ENCODE measurements around the gene VANGL2. TPM values are rescaled to one million over a fixed set of nuclear protein-coding genes. Genes with fewer than 3 reads are reported as not detected.

VANGL2 gene
- total RNA-seq, 1 donor from 2014 or later: 25.5 TPM

- H3K9me3 ChIP-seq (ENCODE audit: insufficient read depth, low read depth, low read length): no peaks in the 10 kb centered on the region
- no peak for FAIRE-seq
- Mint-ChIP-seq H3K27me3 (ENCODE audit: low read depth, unreplicated experiment) (no peaks in the 10 kb centered on the region), H3K36me3 (ENCODE audit: low read depth, unreplicated experiment) (peaks cover 10% of the 10 kb centered on the region), H3K4me3 (ENCODE audit: unreplicated experiment) (no peak overlapping the region), H3K9me3 (ENCODE audit: unreplicated experiment) (no peaks in the 10 kb centered on the region), H3K27ac (ENCODE audit: unreplicated experiment) (no peak overlapping the region), H3K4me1 (ENCODE audit: low read depth, unreplicated experiment) (peaks cover 8% of the 10 kb centered on the region)
- H3K36me3 ChIP-seq (ENCODE audit: insufficient read depth, low read length): no peaks in the 10 kb centered on the region
- no peaks in the 10 kb centered on the region for H3K79me2 ChIP-seq (ENCODE audit: insufficient read depth, low read length)
- no peak for TF ChIP-seq EZH2 (IDR thresholded peaks at IDR 0.05; ENCODE audit: insufficient read depth, low read length)
- no peak for TF ChIP-seq CTCF (IDR thresholded peaks at IDR 0.05; ENCODE audit: insufficient read depth, low read depth, low read length)
- H3K4me3 ChIP-seq (ENCODE audit: insufficient read depth, low read depth, low read length): no peak overlapping the region
- H2AFZ ChIP-seq (ENCODE audit: low read depth, low read length): no peak overlapping the region
- no peak overlapping the region for H3K4me2 ChIP-seq (ENCODE audit: low read length)
- H3K27me3 ChIP-seq (ENCODE audit: insufficient read depth, low read length): no peaks in the 10 kb centered on the region
- H3K4me1 ChIP-seq (ENCODE audit: insufficient read depth, low read length): peaks cover 11% of the 10 kb centered on the region
- no peak overlapping the region for H3K9ac ChIP-seq (ENCODE audit: low read length)
- H4K20me1 ChIP-seq (ENCODE audit: insufficient read depth, low read length): no peaks in the 10 kb centered on the region
- no peak overlapping the region for H3K27ac ChIP-seq (ENCODE audit: low read depth, low read length)
- no peak for DNase-seq (ENCODE audit: low read depth)
Observed at GRCh38 chr1:160429702-160430535, 29.6 kb downstream of the VANGL2 start.

GRCh38 chr1:160431006-160431405 is 30.6 kb downstream of the VANGL2 start:
- H3K79me2 ChIP-seq (ENCODE audit: insufficient read depth, low read length): no peaks in the 10 kb centered on the region
- no peak overlapping the region for H3K27ac Mint-ChIP-seq (ENCODE audit: unreplicated experiment)
- H3K9me3 ChIP-seq (ENCODE audit: insufficient read depth, low read depth, low read length): no peaks in the 10 kb centered on the region
- H3K4me1 Mint-ChIP-seq (ENCODE audit: low read depth, unreplicated experiment): peaks cover 8% of the 10 kb centered on the region
- H3K4me2 ChIP-seq (ENCODE audit: low read length): no peak overlapping the region
- no peaks in the 10 kb centered on the region for H3K27me3 Mint-ChIP-seq (ENCODE audit: low read depth, unreplicated experiment)
- no peak overlapping the region for H3K4me3 Mint-ChIP-seq (ENCODE audit: unreplicated experiment)
- H3K4me3 ChIP-seq (ENCODE audit: insufficient read depth, low read depth, low read length): no peak overlapping the region
- H3K36me3 Mint-ChIP-seq (ENCODE audit: low read depth, unreplicated experiment): peaks cover 6% of the 10 kb centered on the region
- no peaks in the 10 kb centered on the region for H3K36me3 ChIP-seq (ENCODE audit: insufficient read depth, low read length)
- DNase-seq (ENCODE audit: low read depth) (no peak), FAIRE-seq (no peak)
- H2AFZ ChIP-seq (ENCODE audit: low read depth, low read length): no peak overlapping the region
- no peaks in the 10 kb centered on the region for H3K27me3 ChIP-seq (ENCODE audit: insufficient read depth, low read length)
- H3K9me3 Mint-ChIP-seq (ENCODE audit: unreplicated experiment): no peaks in the 10 kb centered on the region
- H3K27ac ChIP-seq (ENCODE audit: low read depth, low read length): no peak overlapping the region
- no peak overlapping the region for H3K9ac ChIP-seq (ENCODE audit: low read length)
- no peaks in the 10 kb centered on the region for H4K20me1 ChIP-seq (ENCODE audit: insufficient read depth, low read length)
- peaks cover 11% of the 10 kb centered on the region for H3K4me1 ChIP-seq (ENCODE audit: insufficient read depth, low read length)
- TF ChIP-seq CTCF (IDR thresholded peaks at IDR 0.05; ENCODE audit: insufficient read depth, low read depth, low read length): no peak
- TF ChIP-seq EZH2 (IDR thresholded peaks at IDR 0.05; ENCODE audit: insufficient read depth, low read length): no peak

- H3K36me3 Mint-ChIP-seq (ENCODE audit: low read depth, unreplicated experiment): peaks cover 2% of the 10 kb centered on the region
- Histone ChIP-seq H3K27ac (ENCODE audit: low read depth, low read length) (no peak overlapping the region), H4K20me1 (ENCODE audit: insufficient read depth, low read length) (no peaks in the 10 kb centered on the region), H3K27me3 (ENCODE audit: insufficient read depth, low read length) (no peaks in the 10 kb centered on the region), H3K4me1 (ENCODE audit: insufficient read depth, low read length) (peaks cover 11% of the 10 kb centered on the region), H3K4me3 (ENCODE audit: insufficient read depth, low read depth, low read length) (no peak overlapping the region), H3K4me2 (ENCODE audit: low read length) (no peak overlapping the region), H3K79me2 (ENCODE audit: insufficient read depth, low read length) (no peaks in the 10 kb centered on the region), H3K9me3 (ENCODE audit: insufficient read depth, low read depth, low read length) (no peaks in the 10 kb centered on the region), H3K9ac (ENCODE audit: low read length) (no peak overlapping the region), H2AFZ (ENCODE audit: low read depth, low read length) (no peak overlapping the region), H3K36me3 (ENCODE audit: insufficient read depth, low read length) (no peaks in the 10 kb centered on the region)
- peaks cover 8% of the 10 kb centered on the region for H3K4me1 Mint-ChIP-seq (ENCODE audit: low read depth, unreplicated experiment)
- TF ChIP-seq EZH2 (IDR thresholded peaks at IDR 0.05; ENCODE audit: insufficient read depth, low read length) (no peak), CTCF (IDR thresholded peaks at IDR 0.05; ENCODE audit: insufficient read depth, low read depth, low read length) (no peak)
- no peaks in the 10 kb centered on the region for H3K27me3 Mint-ChIP-seq (ENCODE audit: low read depth, unreplicated experiment)
- H3K4me3 Mint-ChIP-seq (ENCODE audit: unreplicated experiment): no peak overlapping the region
- no peak overlapping the region for H3K27ac Mint-ChIP-seq (ENCODE audit: unreplicated experiment)
- FAIRE-seq (no peak), DNase-seq (ENCODE audit: low read depth) (no peak)
- H3K9me3 Mint-ChIP-seq (ENCODE audit: unreplicated experiment): no peaks in the 10 kb centered on the region
Observed at GRCh38 chr1:160431571-160431970, 31.2 kb downstream of the VANGL2 start.

Measured in astrocyte (in vitro differentiated cells and primary cell).